HepG2 (cell line): ENCODE results near the gene DEFB128.
"Not testable (repeated sequence)": the region's sequence is repeated elsewhere in the genome, so short reads cannot be mapped to it uniquely, and the experiment has no call there.

Experiments used
- CTCF ChIP-seq: sonication (generic); formaldehyde crosslinking; IDR thresholded peaks from 2 replicates; pipeline ENCODE4 v1.5.0; 2020; ENCODE audit warnings: mild to moderate bottlenecking, missing genetic modification reagents, moderate library complexity
- NR2F6 ChIP-seq, 2 experiments: IDR thresholded peaks; 2 replicates each; pipeline ENCODE4 v1.6.1; 2016; ENCODE audit warnings: antibody characterized with exemption in 1 of 2, mild to moderate bottlenecking in 1 of 2
- REPIN1 ChIP-seq: sonication (generic); formaldehyde crosslinking; IDR thresholded peaks from 2 replicates; pipeline ENCODE4 v1.8.0; 2022; ENCODE audit warnings: missing genetic modification reagents, low read depth, mild to moderate bottlenecking, borderline replicate concordance
- ZNF776 ChIP-seq: sonication (generic); formaldehyde crosslinking; IDR thresholded peaks from 2 replicates; pipeline ENCODE4 v1.4.0; 2020; ENCODE audit warnings: mild to moderate bottlenecking, missing genetic modification reagents

DNA sequence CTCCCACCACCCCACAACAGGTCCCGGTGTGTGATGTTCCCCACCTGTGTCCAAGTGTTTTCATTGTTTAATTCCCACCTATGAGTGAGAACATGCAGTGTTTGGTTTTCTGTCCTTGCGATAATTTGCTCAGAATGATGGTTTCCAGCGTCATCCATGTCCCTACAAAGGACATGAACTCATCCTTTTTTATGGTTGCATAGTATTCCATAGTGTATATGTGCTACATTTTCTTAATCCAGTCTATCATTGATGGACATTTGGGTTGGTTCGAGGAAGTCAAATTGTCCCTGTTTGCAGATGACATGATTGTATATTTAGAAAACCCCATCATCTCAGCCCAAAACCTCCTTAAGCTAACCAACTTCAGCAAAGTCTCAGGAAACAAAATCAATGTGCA, 14.1 kb upstream of the DEFB128 start:
- TF ChIP-seq CTCF (CRISPR knock-in tag); REPIN1 (CRISPR knock-in tag); ZNF776 (CRISPR knock-in tag); NR2F6 (IDR thresholded peaks at IDR 0.05); NR2F6 (CRISPR knock-in tag; IDR thresholded peaks at IDR 0.05): not testable (repeated sequence)
